ENCODE measurements around the gene CALB2. TPM values are rescaled to one million over a fixed set of nuclear protein-coding genes. Genes with fewer than 3 reads are reported as not detected.

Gene CALB2
- total and polyA plus RNA-seq, 2 donors from 2014 or later = 1.4 TPM; not detected in 1

DNA sequence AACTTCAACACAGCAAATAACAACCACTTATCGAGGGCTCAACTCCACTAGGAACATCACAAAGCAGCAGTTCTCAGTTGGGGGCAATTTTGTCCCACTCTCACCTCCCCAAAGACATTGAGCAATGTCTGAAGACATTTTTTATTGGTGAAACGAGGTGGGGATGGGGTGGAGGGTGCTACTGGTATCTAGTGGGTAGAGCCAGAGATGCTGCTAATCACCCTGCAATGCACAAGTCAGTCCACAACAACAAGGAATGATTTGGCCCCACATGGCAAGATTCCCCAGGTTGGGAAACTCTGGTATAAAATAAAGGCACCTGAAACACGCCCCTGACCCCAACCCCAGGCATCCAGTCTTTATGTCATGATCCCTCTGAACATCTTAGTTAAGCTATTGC, 50.0 kb downstream of the CALB2 start:
- no peak for TF ChIP-seq CTCF (IDR thresholded peaks at IDR 0.05; ENCODE audit: borderline replicate concordance, extremely low read depth, insufficient read depth)
- no peak overlapping the region for H3K4me3 ChIP-seq (ENCODE audit: low read length in 3 of 3)
- intact Hi-C loops (cut with DNase I) = no loop called here
- no peak overlapping the region for H3K9ac ChIP-seq (ENCODE audit: low read length in 3 of 3)
- no peak overlapping the region for H3K27ac ChIP-seq (ENCODE audit: low read depth in 2 of 2, low read length in 2 of 2)
- H3K4me1 ChIP-seq (ENCODE audit: control insufficient read depth in 2 of 3, insufficient read depth in 2 of 3, low read depth in 1 of 3, low read length in 3 of 3) = no peaks in the 10 kb centered on the region
- H3K9me3 ChIP-seq (ENCODE audit: control insufficient read depth in 2 of 3, insufficient read depth in 1 of 3, low read length in 3 of 3) = peaks cover 0 to 3% (median 0%) of the 10 kb centered on the region in 3 donors
- DNase-seq (no peak), FAIRE-seq (no peak)
- H3K36me3 ChIP-seq (ENCODE audit: control insufficient read depth in 2 of 3, insufficient read depth in 3 of 3, low read length in 3 of 3) = no peaks in the 10 kb centered on the region
- no peaks in the 10 kb centered on the region for H3K27me3 ChIP-seq (ENCODE audit: control insufficient read depth, insufficient read depth, low read length)

- Histone ChIP-seq H3K4me1 (ENCODE audit: control insufficient read depth in 2 of 3, insufficient read depth in 2 of 3, low read depth in 1 of 3, low read length in 3 of 3) (no peaks in the 10 kb centered on the region), H3K27me3 (ENCODE audit: control insufficient read depth, insufficient read depth, low read length) (no peaks in the 10 kb centered on the region), H3K36me3 (ENCODE audit: control insufficient read depth in 2 of 3, insufficient read depth in 3 of 3, low read length in 3 of 3) (no peaks in the 10 kb centered on the region), H3K4me3 (ENCODE audit: low read length in 3 of 3) (no peak overlapping the region), H3K9me3 (ENCODE audit: control insufficient read depth in 2 of 3, insufficient read depth in 1 of 3, low read length in 3 of 3) (peaks cover 0 to 3% (median 0%) of the 10 kb centered on the region in 3 donors), H3K9ac (ENCODE audit: low read length in 3 of 3) (no peak overlapping the region), H3K27ac (ENCODE audit: low read depth in 2 of 2, low read length in 2 of 2) (no peak overlapping the region)
- FAIRE-seq (no peak), DNase-seq (no peak)
- intact Hi-C loops (cut with DNase I) = no loop called here
- TF ChIP-seq CTCF (IDR thresholded peaks at IDR 0.05; ENCODE audit: borderline replicate concordance, extremely low read depth, insufficient read depth) = no peak
Measured at GRCh38 chr16:71409011-71409775, 50.7 kb downstream of the CALB2 start.

- Histone ChIP-seq H3K4me1 (ENCODE audit: control insufficient read depth in 2 of 3, insufficient read depth in 2 of 3, low read depth in 1 of 3, low read length in 3 of 3) (no peaks in the 10 kb centered on the region), H3K27me3 (ENCODE audit: control insufficient read depth, insufficient read depth, low read length) (no peaks in the 10 kb centered on the region), H3K36me3 (ENCODE audit: control insufficient read depth in 2 of 3, insufficient read depth in 3 of 3, low read length in 3 of 3) (no peaks in the 10 kb centered on the region), H3K4me3 (ENCODE audit: low read length in 3 of 3) (no peak overlapping the region), H3K9ac (ENCODE audit: low read length in 3 of 3) (no peak overlapping the region), H3K9me3 (ENCODE audit: control insufficient read depth in 2 of 3, insufficient read depth in 1 of 3, low read length in 3 of 3) (no peaks in the 10 kb centered on the region), H3K27ac (ENCODE audit: low read depth in 2 of 2, low read length in 2 of 2) (no peak overlapping the region)
- DNase-seq (no peak), FAIRE-seq (no peak)
- TF ChIP-seq CTCF (IDR thresholded peaks at IDR 0.05; ENCODE audit: borderline replicate concordance, extremely low read depth, insufficient read depth) = no peak
- intact Hi-C loops (cut with DNase I) = loop anchor here (5.0 kb wide), 2 partner anchors 92 to 202 kb away; no protein-coding TSS in a partner anchor
Measured at GRCh38 chr16:71410146-71410545, 51.6 kb downstream of the CALB2 start.

Data from kidney (tissue), 14 donors.